HepG2 (cell line): Measurements from ENCODE around the gene FFAR1. TPM values are rescaled to one million over a fixed set of nuclear protein-coding genes. Genes with fewer than 3 reads are reported as not detected.

Experiments used
- AKAP8 ChIP-seq: sonication (generic); formaldehyde crosslinking; IDR thresholded peaks from 2 replicates; pipeline ENCODE4 v1.5.1; 2020; ENCODE audit warnings: mild to moderate bottlenecking, missing genetic modification reagents
- ARNT2 ChIP-seq: sonication (generic); formaldehyde crosslinking; IDR thresholded peaks from 2 replicates; pipeline ENCODE4 v1.8.0; 2022; ENCODE audit warnings: mild to moderate bottlenecking, low read depth, missing genetic modification reagents, moderate library complexity
- CCDC6 ChIP-seq: sonication (generic); formaldehyde crosslinking; IDR thresholded peaks from 2 replicates; pipeline ENCODE4 v1.8.1; 2022; ENCODE audit warnings: mild to moderate bottlenecking, missing genetic modification reagents, moderate library complexity
- CREM ChIP-seq, 2 experiments: sonication (generic) in 1 of 2; formaldehyde crosslinking in 1 of 2; IDR thresholded peaks; 2 replicates each; pipeline versions ENCODE4 v1.4.0 to v1.6.1; 2016 to 2020; ENCODE audit warnings: antibody characterized with exemption in 1 of 2, mild to moderate bottlenecking in 1 of 2, missing genetic modification reagents in 1 of 2
- DZIP1 ChIP-seq: sonication (generic); formaldehyde crosslinking; IDR thresholded peaks from 2 replicates; pipeline ENCODE4 v1.5.0; 2020; ENCODE audit warnings: mild to moderate bottlenecking, missing genetic modification reagents
- GABPB1 ChIP-seq: IDR thresholded peaks from 2 replicates; pipeline ENCODE4 v1.6.1; 2016; ENCODE audit warnings: mild to moderate bottlenecking, missing genetic modification reagents, moderate library complexity, missing compliant biosample characterization
- MEF2D ChIP-seq: sonication (generic); formaldehyde crosslinking; IDR thresholded peaks from 2 replicates; pipeline ENCODE4 v1.5.1; 2020; ENCODE audit warnings: mild to moderate bottlenecking, missing genetic modification reagents
- MTA1 ChIP-seq: sonication (generic); formaldehyde crosslinking; IDR thresholded peaks from 2 replicates; pipeline ENCODE4 v1.4.0; 2020; ENCODE audit warnings: missing genetic modification reagents, mild to moderate bottlenecking, borderline replicate concordance
- NR2F6 ChIP-seq, 2 experiments: IDR thresholded peaks; 2 replicates each; pipeline ENCODE4 v1.6.1; 2016; ENCODE audit warnings: antibody characterized with exemption in 1 of 2, mild to moderate bottlenecking in 1 of 2
- SMAD1 ChIP-seq: sonication (generic); formaldehyde crosslinking; IDR thresholded peaks from 2 replicates; pipeline ENCODE4 v1.4.0; 2020; ENCODE audit warnings: missing genetic modification reagents, low read depth, mild to moderate bottlenecking, borderline replicate concordance
- THAP7 ChIP-seq: sonication (generic); formaldehyde crosslinking; IDR thresholded peaks from 2 replicates; pipeline ENCODE4 v1.8.1; 2023; ENCODE audit warnings: mild to moderate bottlenecking, missing genetic modification reagents
- TRIM22 ChIP-seq: fragments of 450-650 bp; IDR thresholded peaks from 2 replicates; pipeline ENCODE4 v1.6.1; 2017
- ZHX1 ChIP-seq: sonication (generic); formaldehyde crosslinking; IDR thresholded peaks from 2 replicates; pipeline ENCODE4 v1.8.1; 2022; ENCODE audit warnings: low read depth, mild to moderate bottlenecking, missing genetic modification reagents
- ZNF280B ChIP-seq: sonication (generic); formaldehyde crosslinking; IDR thresholded peaks from 2 replicates; pipeline ENCODE4 v1.5.0; 2020; ENCODE audit warnings: missing genetic modification reagents, mild to moderate bottlenecking, borderline replicate concordance
- ZSCAN21 ChIP-seq: sonication (generic); formaldehyde crosslinking; IDR thresholded peaks from 2 replicates; pipeline ENCODE4 v1.8.0; 2022; ENCODE audit warnings: mild to moderate bottlenecking, missing genetic modification reagents, moderate library complexity, borderline replicate concordance
- polyA plus RNA-seq, 8 experiments: library from polyadenylated mRNA; depleted of rRNA in 3 of 8; stranded (reverse) in 7 of 8; unstranded in 1 of 8; fragments of >200 nt; fragmentation: Illumina TruSeq in 4 of 8; extraction: Trizol in 4 of 8; gene quantifications; 2 replicates each; pipeline versions ENCODE4 v1.2.1 to v1.2.3, GENCODE V29; 2011 to 2016; ENCODE audit warnings: low read depth in 4 of 8, missing spikeins in 1 of 8, mixed read lengths in 1 of 8; ENCODE audit not compliant: insufficient read depth in 1 of 8
- total RNA-seq, 5 experiments: library from RNA; depleted of rRNA; stranded (reverse); fragments of >200 nt; fragmentation: Illumina TruSeq; extraction: Trizol; gene quantifications; 2 replicates each; pipeline ENCODE4 v1.2.3, GENCODE V29; 2016; ENCODE audit warnings: low read depth in 1 of 5

The FFAR1 gene
- total and polyA plus RNA-seq, 2 of the 13 experiments (the other 11 are each of a cell fraction or from before 2014, with no cell fraction given): not detected

- TF ChIP-seq SMAD1 (CRISPR knock-in tag) (no peak), THAP7 (no peak), ZNF280B (CRISPR knock-in tag) (0 out of 2 replicates have a peak, but pooled peaks have one; percentile 15), ARNT2 (CRISPR knock-in tag) (peak; percentile 29; the same call in 1 of the 2 replicates), AKAP8 (CRISPR knock-in tag) (peak; percentile 35; the same call in 1 of the 2 replicates), MTA1 (peak; percentile 47; the same call in 1 of the 2 replicates), ZSCAN21 (CRISPR knock-in tag) (no peak), GABPB1 (CRISPR knock-in tag) (peak; percentile 22; the same call in 1 of the 2 replicates), TRIM22 (no peak), DZIP1 (peak; percentile 52; the same call in 1 of the 2 replicates), CREM (IDR thresholded peaks at IDR 0.05) (peak; percentile 25; the same call in 1 of the 2 replicates), CREM (CRISPR knock-in tag; IDR thresholded peaks at IDR 0.05) (no peak), CCDC6 (CRISPR knock-in tag) (no peak), NR2F6 (IDR thresholded peaks at IDR 0.05) (peak; percentile 72), NR2F6 (CRISPR knock-in tag; IDR thresholded peaks at IDR 0.05) (peak; percentile 74), ZHX1 (CRISPR knock-in tag) (peak; percentile 85; the same call in 1 of the 2 replicates), MEF2D (no peak)
Observed at GRCh38 chr19:35309481-35310279, 38.0 kb upstream of the FFAR1 start (continued).
